ENCODE results near the gene HTR3A. TPM values are rescaled to one million over a fixed set of nuclear protein-coding genes. Genes with fewer than 3 reads are reported as not detected.

HTR3A gene
- total and polyA plus RNA-seq, 2 experiments from 2014 or later = 5.8 to 8.1 TPM

DNA sequence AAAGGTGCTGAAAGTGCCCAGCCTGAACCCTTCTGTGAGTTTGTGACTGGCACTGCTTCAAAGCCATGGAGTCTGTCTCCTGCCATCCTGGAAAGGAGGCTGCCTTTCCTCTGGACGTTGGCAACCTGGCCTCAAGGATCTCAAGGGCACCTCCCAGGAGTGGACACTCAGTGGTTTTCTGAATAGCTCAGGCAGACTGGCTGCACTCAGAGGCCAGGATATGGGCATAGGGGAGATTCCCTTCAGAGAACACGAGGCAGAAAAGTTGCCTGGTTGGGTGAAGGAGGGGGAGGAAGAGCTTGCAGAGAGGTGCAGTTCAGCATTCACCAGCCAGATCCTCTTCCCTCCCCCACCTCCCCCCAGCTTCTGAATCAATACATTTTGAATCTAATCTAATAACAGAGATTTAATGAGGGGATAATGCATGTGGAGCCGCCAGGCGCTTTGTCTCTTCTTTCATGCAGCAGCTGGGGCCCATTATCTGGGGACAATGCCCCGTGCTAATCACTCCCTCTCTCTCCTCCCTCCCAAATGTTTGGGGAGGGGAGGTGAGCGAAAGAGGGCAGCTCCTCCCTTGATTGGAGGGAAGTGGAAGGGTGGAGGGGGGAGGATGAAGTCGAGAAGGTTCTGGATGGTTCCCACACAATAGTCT is 17.7 kb downstream of the HTR3A start (continued):
- TF ChIP-seq ZNF462 (CRISPR knock-in tag; IDR thresholded peaks at IDR 0.05) = no peak

GRCh38 chr11:113994077-113994954 is 19.4 kb downstream of the HTR3A start:
- Histone ChIP-seq H3K9me2 (ENCODE audit: insufficient read depth) (no peaks in the 10 kb centered on the region), H3K4me1 (ENCODE audit: insufficient read depth) (peaks cover 12% of the 10 kb centered on the region), H3K79me2 (replicated peaks; ENCODE audit: insufficient read depth) (no peaks in the 10 kb centered on the region), H3K27me3 (ENCODE audit: insufficient read depth) (no peaks in the 10 kb centered on the region), H4K20me1 (replicated peaks; ENCODE audit: insufficient read depth) (no peaks in the 10 kb centered on the region), H3K4me3 (no peak overlapping the region), H2AFZ (no peak overlapping the region), H3K4me2 (no peak overlapping the region), H3F3A (replicated peaks; ENCODE audit: low read depth) (no peaks in the 10 kb centered on the region), H3K36me3 (ENCODE audit: insufficient read depth) (no peaks in the 10 kb centered on the region), H3K27ac (ENCODE audit: low read depth) (no peak overlapping the region)
- Mint-ChIP-seq H3K9me3 (no peaks in the 10 kb centered on the region), H3K4me3 (no peak overlapping the region), H3K4me1 (peaks cover 21% of the 10 kb centered on the region), H3K27ac (no peak overlapping the region), H3K36me3 (ENCODE audit: low read depth) (no peaks in the 10 kb centered on the region), H3K27me3 (ENCODE audit: insufficient read depth, low read depth, poor library complexity) (peaks cover 14% of the 10 kb centered on the region)
- TF ChIP-seq CREB1 (CRISPR knock-in tag; IDR thresholded peaks at IDR 0.05; ENCODE audit: low read depth) (no peak), STAT1 (IDR thresholded peaks at IDR 0.05; ENCODE audit: unreplicated experiment) (no peak)
- TF ChIP-seq, protein P1, sequence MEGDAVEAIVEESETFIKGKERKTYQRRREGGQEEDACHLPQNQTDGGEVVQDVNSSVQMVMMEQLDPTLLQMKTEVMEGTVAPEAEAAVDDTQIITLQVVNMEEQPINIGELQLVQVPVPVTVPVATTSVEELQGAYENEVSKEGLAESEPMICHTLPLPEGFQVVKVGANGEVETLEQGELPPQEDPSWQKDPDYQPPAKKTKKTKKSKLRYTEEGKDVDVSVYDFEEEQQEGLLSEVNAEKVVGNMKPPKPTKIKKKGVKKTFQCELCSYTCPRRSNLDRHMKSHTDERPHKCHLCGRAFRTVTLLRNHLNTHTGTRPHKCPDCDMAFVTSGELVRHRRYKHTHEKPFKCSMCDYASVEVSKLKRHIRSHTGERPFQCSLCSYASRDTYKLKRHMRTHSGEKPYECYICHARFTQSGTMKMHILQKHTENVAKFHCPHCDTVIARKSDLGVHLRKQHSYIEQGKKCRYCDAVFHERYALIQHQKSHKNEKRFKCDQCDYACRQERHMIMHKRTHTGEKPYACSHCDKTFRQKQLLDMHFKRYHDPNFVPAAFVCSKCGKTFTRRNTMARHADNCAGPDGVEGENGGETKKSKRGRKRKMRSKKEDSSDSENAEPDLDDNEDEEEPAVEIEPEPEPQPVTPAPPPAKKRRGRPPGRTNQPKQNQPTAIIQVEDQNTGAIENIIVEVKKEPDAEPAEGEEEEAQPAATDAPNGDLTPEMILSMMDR (conservative IDR thresholded peaks at IDR 0.05; ENCODE audit: low read depth in 2 of 2) = peak; percentile 77 to 81
- ATAC-seq (peak; percentile 71), DNase-seq (ENCODE audit: low spot score) (peak; percentile 74)
